Fibroblast of the aortic adventitia (primary cell): Measurements from ENCODE around the gene PHLDA2. TPM values are rescaled to one million over a fixed set of nuclear protein-coding genes. Genes with fewer than 3 reads are reported as not detected.
A peak's percentile ranks its signal among the peaks of the same experiment; 100 is the strongest.

Source experiments
- DNase-seq: peaks from one replicate; pipeline ENCODE4 v3.0.0-alpha.2; 2010; ENCODE audit warnings: low read depth
- H3K4me3 ChIP-seq: 2 replicates; pipeline ENCODE4 v1.5.1; 2011; ENCODE audit warnings: low read depth, mild to moderate bottlenecking, control low read depth, low read length, moderate library complexity
- CTCF ChIP-seq: IDR thresholded peaks from 2 replicates; pipeline ENCODE4 v1.5.1; 2011; ENCODE audit warnings: mild to moderate bottlenecking, low read length, control low read depth, inconsistent platforms; ENCODE audit not compliant: insufficient read depth
- total RNA-seq: library from RNA; depleted of rRNA; stranded (reverse); fragments of >200 nt; gene quantifications from 2 replicates; pipeline ENCODE4 v1.2.3, GENCODE V29; 2012; ENCODE audit warnings: low replicate concordance

Gene PHLDA2
- total RNA-seq, 1 donor, result 3.8 TPM

- H3K4me3 ChIP-seq, result no peak overlapping the region
- TF ChIP-seq CTCF, result no peak
Observed at GRCh38 chr11:2897048-2897447, 32.2 kb downstream of the PHLDA2 start.

GRCh38 chr11:2896047-2896446 is 33.2 kb downstream of the PHLDA2 start:
- H3K4me3 ChIP-seq, result no peak overlapping the region
- DNase-seq, result no peak
- no peak for TF ChIP-seq CTCF

More at GRCh38 chr11:2897048-2897447, 32.2 kb downstream of the PHLDA2 start:
- no peak for DNase-seq

GRCh38 chr11:2893935-2894334 is 35.3 kb downstream of the PHLDA2 start:
- no peak for TF ChIP-seq CTCF
- no peak for DNase-seq
- H3K4me3 ChIP-seq, result no peak overlapping the region

- peak overlapping the region; percentile 68 for H3K4me3 ChIP-seq
- no peak for DNase-seq
- TF ChIP-seq CTCF, result no peak
Observed at GRCh38 chr11:2892967-2893528, 36.2 kb downstream of the PHLDA2 start.

- DNase-seq, result peak; percentile 49
Observed at GRCh38 chr11:2892215-2892966, 36.8 kb downstream of the PHLDA2 start.

GRCh38 chr11:2891326-2892214 is 37.6 kb downstream of the PHLDA2 start:
- peak overlapping the region; percentile 68 for H3K4me3 ChIP-seq
- DNase-seq, result peak; percentile 46
- no peak for TF ChIP-seq CTCF

More at GRCh38 chr11:2892215-2892966, 36.8 kb downstream of the PHLDA2 start:
- peak; percentile 96 for TF ChIP-seq CTCF
- H3K4me3 ChIP-seq, result peak overlapping the region; percentile 68
